Measurements from ENCODE around the gene DCAF7.

DNA sequence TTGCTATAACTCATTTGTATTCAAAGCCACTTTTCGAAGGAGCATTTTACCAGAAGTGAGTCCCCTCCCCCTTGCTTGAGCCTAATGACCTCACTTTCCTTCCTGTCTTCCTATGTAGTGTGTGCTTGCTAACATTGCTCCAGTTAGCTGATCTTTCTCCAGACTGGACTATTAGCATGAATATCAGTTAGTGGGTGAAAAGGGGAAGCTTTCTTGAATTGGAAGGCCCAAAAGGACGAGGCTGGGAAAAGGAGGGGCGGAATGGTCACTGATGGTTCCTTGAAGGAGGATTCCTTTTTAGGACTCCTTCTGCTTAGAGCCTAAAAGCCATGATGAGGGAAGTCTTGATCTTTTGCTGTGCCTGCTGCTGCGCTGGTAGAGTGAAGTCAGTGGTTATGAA lies 83.9 kb downstream of the DCAF7 start:
- TF ChIP-seq, protein P1, sequence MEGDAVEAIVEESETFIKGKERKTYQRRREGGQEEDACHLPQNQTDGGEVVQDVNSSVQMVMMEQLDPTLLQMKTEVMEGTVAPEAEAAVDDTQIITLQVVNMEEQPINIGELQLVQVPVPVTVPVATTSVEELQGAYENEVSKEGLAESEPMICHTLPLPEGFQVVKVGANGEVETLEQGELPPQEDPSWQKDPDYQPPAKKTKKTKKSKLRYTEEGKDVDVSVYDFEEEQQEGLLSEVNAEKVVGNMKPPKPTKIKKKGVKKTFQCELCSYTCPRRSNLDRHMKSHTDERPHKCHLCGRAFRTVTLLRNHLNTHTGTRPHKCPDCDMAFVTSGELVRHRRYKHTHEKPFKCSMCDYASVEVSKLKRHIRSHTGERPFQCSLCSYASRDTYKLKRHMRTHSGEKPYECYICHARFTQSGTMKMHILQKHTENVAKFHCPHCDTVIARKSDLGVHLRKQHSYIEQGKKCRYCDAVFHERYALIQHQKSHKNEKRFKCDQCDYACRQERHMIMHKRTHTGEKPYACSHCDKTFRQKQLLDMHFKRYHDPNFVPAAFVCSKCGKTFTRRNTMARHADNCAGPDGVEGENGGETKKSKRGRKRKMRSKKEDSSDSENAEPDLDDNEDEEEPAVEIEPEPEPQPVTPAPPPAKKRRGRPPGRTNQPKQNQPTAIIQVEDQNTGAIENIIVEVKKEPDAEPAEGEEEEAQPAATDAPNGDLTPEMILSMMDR (IDR thresholded peaks at IDR 0.05): no peak
- TF ChIP-seq POLR2A (IDR thresholded peaks at IDR 0.05): no peak
